Activated CD4-positive, alpha-beta T cell treated with anti-CD3 and anti-CD28 coated beads, Interleukin-2, amount 50 U/mL, for 1 hour (primary cell): ENCODE data around the gene ZNF771.
A peak's percentile ranks its signal among the peaks of the same experiment; 100 is the strongest.
"Not testable (repeated sequence)": the region's sequence is repeated elsewhere in the genome, so short reads cannot be mapped to it uniquely, and the experiment has no call there.

Experiments used
- DNase-seq: peaks from one replicate; pipeline ENCODE4 v3.0.0-alpha.2; 2020

The ZNF771 gene

GRCh38 chr16:30376461-30376902 lies 30.9 kb upstream of the ZNF771 start:
- no peak for DNase-seq

- no peak for DNase-seq
Measured at GRCh38 chr16:30377050-30377811, 30.2 kb upstream of the ZNF771 start.

DNA sequence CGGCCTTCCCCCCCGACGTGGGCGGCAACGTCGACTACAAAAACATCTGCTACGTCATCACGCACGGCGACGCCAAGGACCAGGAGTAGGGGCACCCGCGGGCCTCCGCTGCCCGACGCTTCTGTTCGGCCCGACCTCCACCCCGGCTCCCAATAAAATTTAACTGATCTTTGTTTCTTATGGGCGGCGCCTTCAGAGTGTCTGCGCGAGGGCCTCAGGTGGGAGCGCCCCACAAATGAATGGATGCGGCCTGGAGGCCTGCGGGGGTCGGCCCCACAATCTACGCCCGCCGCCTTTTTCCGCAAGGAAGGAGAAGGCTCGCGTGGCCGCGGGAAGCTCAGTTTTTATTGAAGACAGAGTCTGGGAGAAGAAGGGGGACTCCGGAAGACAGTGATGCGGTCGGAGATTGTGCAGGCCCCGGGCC lies 29.6 kb upstream of the ZNF771 start:
- peak; percentile 91 for DNase-seq

DNA sequence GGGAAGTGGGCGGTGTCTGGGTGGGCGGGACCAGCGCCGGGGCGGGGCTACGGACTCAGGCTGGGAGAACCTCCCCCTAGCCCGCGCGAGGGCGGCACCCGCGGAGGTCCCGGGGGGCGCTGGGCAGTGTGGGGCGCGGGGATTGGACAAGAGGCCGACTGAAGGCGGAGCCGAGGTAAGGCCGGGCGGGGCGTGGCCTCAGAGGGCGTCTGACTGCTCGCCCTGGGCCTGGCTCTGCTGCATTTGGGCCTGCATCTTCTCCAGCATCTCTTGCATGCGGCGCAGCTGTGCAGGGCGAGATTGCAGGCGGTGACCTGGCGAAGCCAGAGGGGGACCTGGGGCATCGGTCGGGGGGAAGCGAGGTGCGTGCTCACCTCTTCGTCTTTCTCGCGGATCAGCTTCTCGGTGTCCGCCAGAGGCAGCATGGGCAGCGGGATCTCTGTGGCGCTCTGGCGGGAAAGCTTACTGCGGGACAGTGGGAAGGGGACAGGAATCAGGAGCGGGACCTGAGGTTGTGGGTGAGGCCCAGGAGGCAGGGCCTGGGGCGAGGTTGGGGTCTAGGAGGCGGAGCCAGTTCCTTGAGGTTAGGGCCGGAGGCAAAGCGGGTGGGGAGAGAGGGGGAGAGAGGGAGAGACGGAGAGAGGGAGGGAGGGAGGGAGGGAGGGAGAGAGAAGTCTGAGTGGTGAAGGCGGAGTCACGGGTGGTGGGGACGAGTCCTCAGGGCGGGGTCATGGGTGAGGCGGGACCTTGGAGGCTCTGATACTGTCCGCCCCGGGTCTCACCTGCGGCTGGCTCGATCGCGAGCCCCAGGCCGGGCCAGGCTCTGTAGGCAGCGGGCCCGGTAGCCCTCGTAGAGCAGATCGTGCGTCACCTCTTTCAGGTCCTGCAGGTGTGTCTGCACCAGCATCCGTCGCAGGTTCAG lies 28.9 kb upstream of the ZNF771 start:
- peak; percentile 99 for DNase-seq

- no peak for DNase-seq
Measured at GRCh38 chr16:30379158-30379783, 28.1 kb upstream of the ZNF771 start.

GRCh38 chr16:30380072-30380802 lies 27.2 kb upstream of the ZNF771 start:
- DNase-seq: no peak

DNA sequence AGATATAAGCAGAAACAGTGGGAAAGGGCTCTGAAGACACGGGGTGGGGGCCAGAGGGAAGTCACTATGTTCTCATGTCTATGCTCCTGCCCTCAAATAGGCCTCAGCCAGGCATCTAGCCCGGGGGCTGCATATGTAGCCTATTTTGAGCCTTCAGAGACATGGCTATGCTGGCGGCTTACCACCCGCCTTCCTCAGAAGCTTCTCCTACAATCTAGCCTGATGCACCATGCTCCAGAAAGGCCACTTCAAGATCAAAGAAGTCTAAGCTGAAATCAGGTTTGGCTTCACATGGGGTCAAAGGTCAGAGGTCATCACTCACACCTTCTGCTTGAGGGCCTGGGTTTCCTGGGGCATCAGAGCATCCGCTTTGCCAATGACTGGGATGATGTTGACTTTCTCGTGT lies 26.6 kb upstream of the ZNF771 start:
- DNase-seq: no peak

DNA sequence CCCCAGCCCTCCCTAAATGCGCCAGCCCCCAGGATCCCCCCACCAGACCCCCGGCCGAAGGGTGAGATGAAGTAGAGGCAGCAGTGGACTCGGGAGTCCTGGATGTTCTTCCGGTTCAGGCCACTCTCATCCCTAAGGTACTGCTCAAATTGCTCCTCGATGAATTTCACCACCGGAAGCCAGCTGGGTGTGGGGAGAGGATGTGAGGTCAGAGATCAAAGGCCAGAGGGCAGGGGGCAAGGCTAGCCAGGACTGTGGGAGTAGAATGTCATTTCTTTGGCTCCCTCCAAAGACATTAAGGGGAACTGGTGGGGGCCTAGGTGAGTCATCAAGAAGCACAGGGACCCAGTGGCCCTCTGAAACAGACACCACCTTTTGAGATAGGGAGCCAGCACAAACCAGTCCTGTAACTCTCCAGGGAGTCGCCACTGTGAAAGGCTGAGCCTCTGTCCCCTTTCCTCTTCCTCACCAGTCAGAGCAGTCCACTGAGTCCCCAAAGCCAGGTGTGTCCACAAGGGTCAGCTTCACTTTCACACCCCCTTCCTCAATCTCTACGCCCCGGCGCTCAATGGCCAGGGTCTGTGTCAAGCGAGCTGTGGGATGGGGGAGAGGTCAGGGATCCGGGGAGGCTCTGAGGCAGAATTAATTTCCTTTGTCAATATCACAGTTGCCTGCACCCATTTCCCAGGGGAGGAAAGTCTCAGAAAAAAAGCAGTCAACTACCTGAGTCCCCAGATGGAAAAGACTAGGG lies 25.9 kb upstream of the ZNF771 start:
- peak; percentile 36 for DNase-seq

DNA sequence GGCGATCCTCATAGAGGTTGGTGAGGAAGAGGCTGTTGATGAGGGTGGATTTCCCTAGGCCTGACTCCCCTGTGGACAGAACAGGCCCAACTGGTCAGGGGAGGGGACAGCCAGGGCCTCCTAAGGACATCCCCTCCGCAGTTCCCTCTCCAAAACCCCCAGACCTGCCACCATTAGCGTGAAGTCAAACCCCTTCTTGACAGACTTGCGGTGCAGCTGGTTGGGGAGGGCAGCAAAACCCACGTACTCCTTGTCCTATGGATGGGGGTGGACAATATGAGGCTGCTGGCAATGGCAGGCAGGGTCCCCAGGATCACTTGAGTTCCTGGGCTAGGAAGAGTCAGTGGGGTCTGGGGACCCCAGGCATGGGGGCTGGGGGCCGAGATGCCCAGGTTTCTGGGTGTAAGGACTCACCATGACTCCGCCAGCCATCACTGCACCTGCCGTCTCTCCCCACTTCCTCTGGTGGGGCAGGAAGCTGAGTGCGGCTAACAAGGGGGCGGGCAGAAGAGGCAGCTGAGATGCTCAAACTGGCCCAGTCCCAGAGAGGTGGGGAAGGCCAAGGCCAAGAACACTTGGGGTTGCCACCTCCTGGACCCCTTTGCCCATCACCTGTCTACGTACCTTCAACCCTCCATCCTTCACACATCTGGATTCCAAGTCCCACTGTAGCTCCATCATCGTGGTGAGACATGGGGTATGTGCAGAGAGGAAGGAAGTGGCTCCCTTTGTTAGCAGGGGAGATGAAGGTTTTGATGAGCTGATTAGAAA lies 25.1 kb upstream of the ZNF771 start, which contains the start of gene SEPTIN1:
Gene SEPTIN1 (minus strand): TSS at position 451 of the 771 bp plus-strand sequence. CDS start 19 bp downstream, at position 432.
- DNase-seq: peak; percentile 72

DNA sequence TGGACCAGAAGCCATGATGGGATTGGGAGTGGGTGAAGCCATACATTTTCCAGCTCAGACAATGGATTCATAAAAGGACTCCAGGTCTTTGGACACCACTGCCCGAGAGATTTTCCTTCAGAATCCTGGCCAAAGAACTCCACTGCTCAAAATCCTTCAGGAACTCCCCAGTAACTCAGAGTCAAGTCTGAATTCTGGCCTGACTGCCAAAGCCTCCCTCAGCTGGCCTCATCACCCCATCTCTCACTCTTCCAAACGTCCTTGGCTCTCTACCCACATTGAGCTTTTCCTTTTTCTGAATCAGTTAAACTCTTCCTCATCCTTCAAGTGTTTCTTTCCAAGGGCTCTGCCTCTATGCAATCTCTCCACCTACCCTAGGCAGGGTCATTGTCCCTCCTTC lies 23.9 kb upstream of the ZNF771 start:
- no peak for DNase-seq

- no peak for DNase-seq
Measured at GRCh38 chr16:30394592-30395154, 12.7 kb upstream of the ZNF771 start.

DNA sequence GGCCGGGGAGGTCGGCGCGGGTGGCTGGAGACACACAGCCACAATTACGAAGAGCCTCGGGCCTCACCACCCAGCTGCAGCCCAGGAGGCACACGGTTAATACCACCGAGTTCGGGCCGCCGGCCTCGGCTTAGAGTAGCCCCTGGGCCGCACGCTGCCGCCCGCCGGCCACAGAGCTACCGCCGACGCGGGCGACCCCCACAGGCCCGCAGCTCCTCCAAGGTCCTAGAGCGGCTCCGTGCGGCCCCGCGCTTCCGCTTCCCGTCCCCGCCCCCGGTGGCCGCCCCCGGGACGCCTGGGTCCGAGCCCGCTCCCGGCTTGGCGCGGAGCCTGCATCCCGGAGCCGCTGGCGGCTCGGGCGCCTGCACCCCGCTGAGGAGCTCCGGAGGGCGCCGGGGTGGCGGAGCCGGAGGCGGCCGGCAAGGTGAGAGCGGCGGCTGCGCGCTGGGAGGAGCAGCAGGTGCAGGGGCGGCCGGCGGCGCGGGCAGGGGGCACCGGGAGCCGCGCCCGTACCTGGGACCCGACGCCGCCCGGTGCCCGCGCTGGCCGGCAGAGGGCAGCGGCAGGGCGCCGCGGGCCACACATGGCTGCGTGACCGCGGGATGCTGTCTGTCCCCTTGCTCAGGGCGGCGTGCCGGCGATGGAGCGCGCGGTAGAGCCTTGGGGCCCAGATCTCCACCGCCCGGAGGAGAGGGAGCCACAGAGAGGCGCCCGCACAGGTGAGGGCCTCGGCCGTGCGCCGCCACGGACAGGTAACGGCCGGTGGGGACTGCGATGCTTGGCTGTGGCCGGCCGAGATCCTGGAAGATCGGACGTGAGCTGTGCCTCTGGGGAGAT lies 12.0 kb upstream of the ZNF771 start, which contains the start of gene ZNF48:
Gene ZNF48 (plus strand): TSS at position 266 of the 837 bp plus-strand sequence. CDS start 375 bp downstream, at position 641.
- peak; percentile 37 for DNase-seq

- DNase-seq: no peak
Measured at GRCh38 chr16:30395992-30396585, 11.3 kb upstream of the ZNF771 start.

GRCh38 chr16:30396627-30397026 lies 10.8 kb upstream of the ZNF771 start:
- DNase-seq: not testable (repeated sequence)

- DNase-seq: no peak
Measured at GRCh38 chr16:30397056-30397455, 10.3 kb upstream of the ZNF771 start.

DNA sequence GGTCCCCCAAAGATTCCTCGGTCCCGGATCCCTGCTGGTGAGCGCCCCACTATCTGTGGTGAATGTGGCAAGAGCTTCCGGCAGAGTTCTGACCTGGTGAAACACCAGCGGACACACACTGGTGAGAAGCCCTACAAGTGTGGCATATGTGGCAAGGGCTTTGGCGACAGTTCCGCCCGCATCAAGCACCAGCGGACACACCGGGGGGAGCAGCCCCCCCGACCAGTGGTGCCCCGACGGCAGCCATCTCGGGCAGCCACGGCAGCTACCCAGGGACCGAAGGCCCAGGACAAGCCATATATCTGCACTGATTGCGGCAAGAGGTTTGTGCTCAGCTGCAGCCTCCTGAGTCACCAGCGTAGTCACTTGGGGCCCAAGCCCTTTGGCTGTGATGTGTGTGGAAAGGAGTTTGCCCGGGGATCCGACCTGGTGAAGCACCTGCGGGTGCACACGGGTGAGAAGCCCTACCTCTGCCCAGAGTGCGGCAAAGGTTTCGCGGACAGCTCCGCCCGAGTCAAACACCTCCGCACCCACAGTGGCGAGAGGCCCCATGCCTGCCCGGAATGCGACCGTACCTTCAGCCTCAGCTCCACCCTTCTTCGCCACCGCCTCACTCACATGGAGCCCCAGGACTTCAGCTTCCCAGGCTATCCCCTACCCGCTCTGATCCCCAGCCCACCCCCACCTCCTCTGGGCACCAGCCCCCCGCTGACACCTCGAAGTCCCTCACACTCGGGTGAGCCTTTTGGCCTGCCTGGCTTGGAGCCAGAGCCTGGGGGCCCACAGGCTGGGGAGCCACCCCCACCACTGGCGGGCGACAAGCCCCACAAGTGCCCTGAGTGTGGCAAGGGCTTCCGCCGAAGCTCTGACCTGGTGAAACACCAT lies 9.4 kb upstream of the ZNF771 start:
- no peak for DNase-seq

GRCh38 chr16:30398661-30399434 lies 8.6 kb upstream of the ZNF771 start:
- DNase-seq: no peak
